ENCODE measurements around the gene MYH13.
A peak's percentile ranks its signal among the peaks of the same experiment; 100 is the strongest.

- TF ChIP-seq USF1 (IDR thresholded peaks at IDR 0.05; ENCODE audit: borderline replicate concordance, extremely low read length, insufficient read depth, low read depth, low read length), result no peak
- peak; percentile 88 to 96 (median 94) for TF ChIP-seq CTCF (IDR thresholded peaks at IDR 0.05 in 2 of 3, conservative IDR thresholded peaks at IDR 0.05 in 1 of 3; ENCODE audit: control insufficient read depth in 2 of 3, extremely low read depth in 1 of 3, insufficient read depth in 1 of 3, low read depth in 3 of 3, low read length in 3 of 3)
These were observed 45.2 kb downstream of the MYH13 start for GRCh38 chr17:10327640-10328039.

All from GM12878 (cell line).